ENCODE measurements around the gene STK32B.

- no peak for TF ChIP-seq CTCF (conservative IDR thresholded peaks at IDR 0.05; ENCODE audit: low read length)
- no peak for TF ChIP-seq EZH2phosphoT487 (IDR thresholded peaks at IDR 0.05; ENCODE audit: borderline replicate concordance)
Observed at GRCh38 chr4:5055411-5055810, 4.1 kb downstream of the STK32B start.

All from Loucy (cell line).